ENCODE results near the gene MICAL3.

MICAL3 gene

GRCh38 chr22:17792854-17793434, 231.4 kb downstream of the MICAL3 start:
- DNase-seq (ENCODE audit: low spot score) = no peak

GRCh38 chr22:17792299-17792698, 232.1 kb downstream of the MICAL3 start:
- no peak for DNase-seq (ENCODE audit: low spot score)

GRCh38 chr22:17791196-17791595, 233.2 kb downstream of the MICAL3 start:
- no peak for DNase-seq (ENCODE audit: low spot score)

DNA sequence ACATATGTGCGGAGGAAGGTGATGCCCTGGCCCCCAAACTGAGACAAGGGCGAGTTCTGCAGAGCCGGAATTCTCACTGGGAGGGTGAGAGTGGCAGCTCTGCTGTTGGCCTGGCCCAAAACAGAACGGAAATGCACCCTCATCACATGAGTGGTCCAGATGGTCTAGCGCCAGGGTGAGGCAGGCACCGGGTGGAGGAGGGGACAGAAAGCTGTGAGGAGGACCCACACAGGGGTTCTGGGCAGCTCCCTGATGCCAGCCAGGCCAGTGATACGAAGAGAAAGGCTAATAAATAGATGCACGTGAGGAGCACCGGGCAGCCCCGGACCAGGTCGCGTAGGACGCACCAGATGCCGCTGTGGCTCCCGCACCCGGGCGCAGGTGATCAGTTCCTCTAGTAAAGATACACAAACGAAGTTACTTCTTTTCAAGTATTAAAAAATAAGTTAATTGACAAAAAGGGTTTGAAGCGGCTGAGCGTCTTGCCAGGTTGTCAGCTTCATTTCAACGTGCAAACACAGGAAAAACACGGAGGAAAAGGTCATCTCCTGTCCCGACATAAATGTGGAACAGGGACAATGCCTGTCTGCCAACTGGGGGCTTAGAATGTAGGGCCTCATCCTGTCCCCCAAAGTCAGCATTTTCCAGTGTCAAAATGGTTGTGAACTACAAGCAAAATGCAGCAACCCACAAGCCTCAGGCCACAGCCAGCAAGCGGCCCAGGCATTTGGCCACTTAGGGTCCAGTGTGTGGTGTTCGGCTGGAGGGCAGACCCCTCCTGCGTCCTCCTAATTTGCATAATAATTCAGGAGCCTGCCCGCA, 234.8 kb downstream of the MICAL3 start:
- DNase-seq (ENCODE audit: low spot score) = no peak

GRCh38 chr22:17788528-17789378, 235.6 kb downstream of the MICAL3 start:
- no peak for DNase-seq (ENCODE audit: low spot score)

- DNase-seq (ENCODE audit: low spot score) = no peak
Measured at GRCh38 chr22:17787716-17788330, 236.5 kb downstream of the MICAL3 start.

DNA sequence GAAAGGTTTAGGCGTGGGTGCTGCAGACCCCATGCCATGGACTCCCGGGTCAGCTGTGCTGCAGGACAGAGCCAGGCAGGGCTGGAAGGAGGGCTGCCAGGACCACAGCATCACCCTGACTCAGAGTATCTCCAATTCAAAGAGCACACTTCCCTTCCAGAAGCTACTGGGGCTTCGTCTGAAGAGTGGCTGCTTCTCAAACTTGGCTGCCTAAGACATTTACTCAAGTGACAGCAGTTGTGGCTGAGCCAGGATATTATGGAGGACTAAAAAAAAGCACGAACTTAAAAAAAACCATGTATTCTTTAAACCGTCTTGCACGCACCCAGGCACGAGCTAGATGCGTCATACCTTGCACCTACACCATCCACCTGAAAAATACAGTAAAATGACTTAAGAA, 237.1 kb downstream of the MICAL3 start:
- no peak for DNase-seq (ENCODE audit: low spot score)

DNA sequence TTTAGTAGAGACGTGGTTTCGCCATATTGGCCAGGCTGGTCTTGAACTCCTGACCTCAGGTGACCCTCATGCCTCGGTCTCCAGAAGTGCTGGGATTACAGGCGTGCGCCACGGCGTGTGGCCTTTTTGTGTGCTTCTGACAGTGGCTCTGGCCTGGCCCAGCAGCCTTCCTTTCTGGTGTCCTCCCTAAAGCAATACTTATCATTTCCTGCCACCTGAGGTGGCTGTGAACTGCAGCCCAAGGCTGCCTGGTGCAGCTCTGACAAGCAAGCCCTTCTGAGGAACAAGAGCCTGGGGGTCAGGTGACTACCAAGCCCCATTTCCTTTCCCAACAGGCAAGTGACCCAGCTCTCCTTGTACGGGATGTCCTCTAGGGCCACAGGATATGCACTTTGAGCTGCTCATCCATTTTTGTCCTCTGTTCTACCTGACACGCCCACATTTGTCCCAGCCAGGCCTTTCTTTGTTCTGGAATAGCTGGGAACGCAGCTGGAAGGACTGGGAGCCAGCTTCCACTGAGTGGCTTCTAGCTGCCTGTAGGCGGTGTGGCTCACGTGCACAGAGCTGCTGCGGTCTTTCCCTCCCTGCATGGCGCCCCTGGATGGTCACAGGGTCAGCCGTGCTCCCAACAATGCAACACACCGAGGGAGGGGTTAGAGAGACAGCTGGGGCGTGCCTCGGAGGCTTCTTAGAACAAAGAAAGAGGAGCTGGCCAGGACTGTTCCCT, 237.8 kb downstream of the MICAL3 start:
- DNase-seq (ENCODE audit: low spot score) = peak; percentile 60

- peak; percentile 58 for DNase-seq (ENCODE audit: low spot score)
Measured at GRCh38 chr22:17785185-17786184, 238.9 kb downstream of the MICAL3 start.

DNA sequence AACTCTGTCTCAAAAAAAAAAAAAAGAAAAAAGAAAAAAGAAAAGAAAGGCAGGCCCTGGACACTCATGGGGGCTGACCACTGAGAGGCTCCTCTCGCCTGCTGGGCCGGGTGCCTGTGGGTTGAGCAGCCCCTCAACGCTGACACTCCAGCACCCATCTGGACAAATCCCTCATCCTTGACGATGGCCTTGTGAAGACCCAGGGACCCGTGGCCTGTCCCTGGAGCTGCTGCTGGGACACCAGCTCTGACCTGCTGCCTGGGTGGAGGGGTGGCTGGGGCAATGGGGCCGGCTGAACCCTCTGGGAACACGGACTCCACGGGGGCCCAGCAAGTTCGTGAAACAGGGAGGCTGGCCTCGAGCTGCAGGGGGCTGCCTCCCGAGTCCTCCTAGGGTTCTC, 239.6 kb downstream of the MICAL3 start:
- no peak for DNase-seq (ENCODE audit: low spot score)

DNA sequence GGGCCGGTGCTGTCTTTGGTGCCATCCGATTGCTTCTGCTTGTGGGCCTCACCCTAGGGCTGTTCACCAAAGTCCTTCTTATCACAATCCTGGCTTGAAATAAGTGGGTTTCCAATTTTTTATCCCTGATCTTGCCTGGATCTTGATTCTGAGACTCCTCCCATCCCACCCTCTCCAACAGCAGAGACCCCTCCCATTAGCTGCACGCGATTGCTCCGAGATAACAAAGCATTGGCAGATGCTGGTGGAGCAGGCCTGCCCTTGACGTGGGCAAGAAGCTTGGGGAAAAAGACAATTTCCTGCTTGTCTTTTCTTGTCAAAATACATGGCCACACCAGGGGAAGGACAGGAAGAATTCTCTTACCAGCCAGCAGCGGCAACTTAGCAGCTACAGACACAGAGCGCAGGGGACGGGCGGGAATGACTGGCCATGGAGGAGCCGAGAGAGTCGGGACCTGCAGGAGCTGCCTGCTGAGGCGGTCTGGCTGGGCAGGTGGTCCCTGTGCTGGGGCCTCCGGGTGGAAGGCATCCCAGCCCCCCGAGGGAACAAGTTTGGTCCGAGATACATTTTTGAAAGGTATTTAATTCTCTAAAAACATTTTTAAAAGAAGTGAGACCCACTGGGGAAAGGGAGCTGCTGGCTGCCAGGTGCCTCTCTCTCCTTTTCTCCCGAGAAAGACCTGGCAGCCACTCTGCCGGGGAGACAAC, 240.4 kb downstream of the MICAL3 start:
- no peak for DNase-seq (ENCODE audit: low spot score)

GRCh38 chr22:17783312-17783711, 241.0 kb downstream of the MICAL3 start:
- DNase-seq (ENCODE audit: low spot score) = peak; percentile 57

- no peak for DNase-seq (ENCODE audit: low spot score)
Measured at GRCh38 chr22:17782621-17783020, 241.7 kb downstream of the MICAL3 start.

- DNase-seq (ENCODE audit: low spot score) = no peak
Measured at GRCh38 chr22:17782158-17782557, 242.2 kb downstream of the MICAL3 start.

GRCh38 chr22:17781319-17782031, 242.9 kb downstream of the MICAL3 start:
- DNase-seq (ENCODE audit: low spot score) = no peak

GRCh38 chr22:17780741-17781318, 243.5 kb downstream of the MICAL3 start:
- DNase-seq (ENCODE audit: low spot score) = no peak

DNA sequence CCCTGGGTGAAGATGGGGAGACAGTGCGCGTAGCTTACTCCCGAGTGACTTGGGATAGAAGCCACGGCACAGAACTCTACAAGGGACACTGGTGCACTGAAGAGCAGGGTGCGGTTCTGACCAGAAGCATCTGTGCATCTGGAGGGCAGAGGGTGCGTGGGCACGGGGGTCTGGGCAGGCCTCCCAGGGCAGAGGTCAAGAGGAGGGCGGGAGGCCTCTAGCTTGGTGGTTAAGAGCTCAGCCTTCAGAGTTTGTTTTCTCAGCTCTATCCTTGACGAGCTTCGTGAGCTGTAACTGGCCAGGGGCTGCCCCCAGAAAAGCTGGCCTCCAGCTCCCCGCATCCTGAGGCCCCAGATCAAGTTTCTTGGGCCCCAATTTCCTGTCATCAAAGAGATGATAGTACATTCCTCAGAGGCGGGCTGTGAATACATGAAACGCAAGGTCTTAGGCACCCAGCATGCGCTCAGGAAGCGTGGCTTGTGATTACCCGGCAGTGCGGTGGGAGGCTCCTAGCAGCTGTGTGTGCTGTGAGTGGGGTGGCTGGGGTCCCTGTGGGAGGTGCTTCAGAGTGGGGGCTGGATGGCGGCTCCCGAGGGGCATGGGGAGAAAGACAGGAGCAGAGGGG, 244.1 kb downstream of the MICAL3 start:
- no peak for DNase-seq (ENCODE audit: low spot score)

Measured in Ammon's horn (tissue), 1 donor.